Stomach smooth muscle (tissue), 2 donors: ENCODE data around the gene RIN3.
A peak's percentile ranks its signal among the peaks of the same experiment; 100 is the strongest.

ENCODE experiments used
- H3K27ac ChIP-seq: one replicate; pipeline ENCODE4 v1.7.0; 2013; ENCODE audit warnings: mild to moderate bottlenecking, low read length, inconsistent platforms
- H3K27me3 ChIP-seq, 2 donors: one replicate each; pipeline ENCODE4 v1.7.0; 2013; ENCODE audit warnings: low read length in 2 of 2; ENCODE audit not compliant: insufficient read depth in 2 of 2, control insufficient read depth in 1 of 2
- H3K36me3 ChIP-seq, 2 donors: one replicate each; pipeline ENCODE4 v1.7.0; 2013; ENCODE audit warnings: low read length in 2 of 2; ENCODE audit not compliant: control insufficient read depth in 2 of 2, insufficient read depth in 2 of 2
- H3K4me1 ChIP-seq: one replicate; pipeline ENCODE4 v1.7.0; 2013; ENCODE audit warnings: low read length; ENCODE audit not compliant: control insufficient read depth, insufficient read depth
- H3K4me3 ChIP-seq, 2 donors: one replicate each; pipeline ENCODE4 v1.7.0; 2013; ENCODE audit warnings: low read length in 2 of 2
- H3K9ac ChIP-seq, 2 donors: one replicate each; pipeline ENCODE4 v1.7.0; 2013; ENCODE audit warnings: low read length in 2 of 2, mild to moderate bottlenecking in 1 of 2
- H3K9me3 ChIP-seq, 2 donors: one replicate each; pipeline ENCODE4 v1.7.0; 2013; ENCODE audit warnings: low read length in 2 of 2; ENCODE audit not compliant: control insufficient read depth in 2 of 2
- donor health status: healthy.
- donor health status: Pancreatic carcinoma.

The RIN3 gene

DNA sequence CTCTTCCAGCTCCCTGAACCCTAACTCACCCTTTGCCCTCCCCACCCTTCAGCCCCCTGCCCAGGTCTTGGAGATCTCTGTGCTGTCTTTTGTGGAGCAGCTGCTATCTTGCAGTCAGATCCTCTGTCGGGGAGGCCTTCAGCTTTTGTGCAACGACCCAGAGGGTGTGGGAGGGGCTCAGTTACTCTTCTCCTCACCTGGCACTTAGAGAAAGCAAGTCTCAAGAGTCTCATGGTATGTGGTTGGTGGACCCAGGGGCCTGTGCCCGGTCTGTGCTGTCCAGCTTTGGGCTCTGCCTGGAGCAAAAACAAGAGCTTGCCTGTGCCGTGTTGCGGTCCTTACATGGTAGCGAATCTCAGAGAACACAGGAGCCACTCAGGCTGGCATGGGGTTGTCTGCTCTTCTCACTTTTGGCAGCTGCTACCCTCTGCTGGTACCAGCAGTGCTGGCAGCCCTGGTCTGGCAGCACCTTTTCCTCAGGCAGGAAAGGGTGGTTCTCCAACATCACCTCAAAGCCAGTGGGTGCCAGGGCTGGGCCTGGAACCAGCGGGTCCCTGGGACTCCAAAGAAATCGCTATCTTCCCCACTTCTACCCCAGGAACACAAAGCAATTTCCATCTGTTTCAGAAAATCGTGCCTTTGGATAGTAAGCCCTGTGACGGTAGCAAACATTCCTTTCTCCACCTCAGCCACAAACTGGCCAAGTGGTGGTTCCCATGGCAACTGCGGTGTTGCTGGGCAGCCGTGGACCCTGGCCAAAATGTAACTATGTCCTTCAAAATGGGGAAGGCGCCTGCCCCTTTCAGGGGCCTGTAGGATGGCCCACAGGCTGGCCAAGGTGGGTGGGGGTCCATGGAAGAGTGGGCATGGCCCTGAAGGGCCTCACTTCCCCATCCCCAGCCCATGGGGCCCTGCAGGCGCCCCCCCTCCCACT is 90.0 kb downstream of the RIN3 start:
- H3K4me1 ChIP-seq: peaks cover 62% of the 10 kb centered on the region
- peak overlapping the region in 1 of 2 donors; percentile 29 for H3K4me3 ChIP-seq
- H3K27ac ChIP-seq: peak overlapping the region; percentile 99
- peak overlapping the region; percentile 75 to 78 for H3K9ac ChIP-seq
- H3K36me3 ChIP-seq: peaks cover 0 to 2% of the 10 kb centered on the region in 2 donors
- H3K27me3 ChIP-seq: no peaks in the 10 kb centered on the region
- peaks cover 3 to 10% of the 10 kb centered on the region in 2 donors for H3K9me3 ChIP-seq

DNA sequence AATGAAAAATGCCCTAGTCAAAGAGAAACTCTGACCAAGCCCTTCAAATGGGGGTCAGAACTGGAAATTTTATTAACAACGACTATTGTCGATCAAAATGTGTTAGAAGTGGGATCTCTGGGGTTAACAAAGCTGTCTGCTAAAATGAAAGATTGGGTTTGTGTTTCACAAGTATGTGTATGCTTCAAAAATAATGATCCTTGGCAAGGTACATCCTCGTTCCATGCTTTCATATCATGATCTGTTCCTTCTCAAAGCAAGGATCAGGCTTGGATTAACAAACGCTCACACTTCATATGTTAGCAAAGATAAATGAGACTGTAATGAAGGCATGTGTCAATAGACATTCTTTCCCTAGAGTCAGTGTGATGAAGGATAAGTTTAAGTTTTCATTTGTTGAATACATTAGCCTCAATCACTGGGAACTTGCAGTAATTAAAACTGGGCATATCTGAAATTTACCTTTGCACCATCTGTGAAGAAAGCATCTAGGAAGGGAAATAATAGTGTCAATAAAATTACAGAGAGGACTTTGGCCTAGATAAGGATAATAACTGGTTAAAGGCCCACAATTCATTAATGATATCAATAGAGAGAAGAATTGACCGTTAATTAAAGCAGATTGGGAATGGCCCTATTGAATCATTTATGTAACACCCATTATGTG is 91.8 kb downstream of the RIN3 start:
- H3K9me3 ChIP-seq: peaks cover 3 to 10% of the 10 kb centered on the region in 2 donors
- no peak overlapping the region for H3K9ac ChIP-seq
- peaks cover 56% of the 10 kb centered on the region for H3K4me1 ChIP-seq
- no peaks in the 10 kb centered on the region for H3K36me3 ChIP-seq
- H3K27me3 ChIP-seq: no peaks in the 10 kb centered on the region
- H3K4me3 ChIP-seq: no peak overlapping the region
- peak overlapping the region; percentile 99 for H3K27ac ChIP-seq

DNA sequence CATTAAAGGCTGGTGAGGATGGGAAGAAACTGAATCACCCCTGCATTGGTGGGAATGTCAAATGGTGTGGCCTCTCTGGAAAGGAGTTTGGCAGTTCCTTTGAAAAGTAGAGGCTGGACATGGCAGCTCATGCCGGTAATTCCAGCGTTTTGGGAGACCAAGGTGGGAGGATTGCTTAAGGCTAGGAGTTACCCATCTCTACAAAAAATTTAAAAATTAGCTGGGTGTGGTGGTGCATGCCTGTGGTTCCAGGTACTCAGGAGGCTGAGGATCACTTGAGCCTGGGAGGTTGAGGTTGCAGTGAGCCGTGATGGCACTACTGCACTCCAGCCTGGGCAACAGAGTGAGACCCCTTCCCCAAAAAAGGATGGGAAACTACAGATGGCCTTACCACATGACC is 93.7 kb downstream of the RIN3 start:
- no peak overlapping the region for H3K4me3 ChIP-seq
- no peaks in the 10 kb centered on the region for H3K27me3 ChIP-seq
- H3K36me3 ChIP-seq: no peaks in the 10 kb centered on the region
- H3K9ac ChIP-seq: no peak overlapping the region
- peaks cover 3 to 10% of the 10 kb centered on the region in 2 donors for H3K9me3 ChIP-seq
- peaks cover 47% of the 10 kb centered on the region for H3K4me1 ChIP-seq
- H3K27ac ChIP-seq: no peak overlapping the region

DNA sequence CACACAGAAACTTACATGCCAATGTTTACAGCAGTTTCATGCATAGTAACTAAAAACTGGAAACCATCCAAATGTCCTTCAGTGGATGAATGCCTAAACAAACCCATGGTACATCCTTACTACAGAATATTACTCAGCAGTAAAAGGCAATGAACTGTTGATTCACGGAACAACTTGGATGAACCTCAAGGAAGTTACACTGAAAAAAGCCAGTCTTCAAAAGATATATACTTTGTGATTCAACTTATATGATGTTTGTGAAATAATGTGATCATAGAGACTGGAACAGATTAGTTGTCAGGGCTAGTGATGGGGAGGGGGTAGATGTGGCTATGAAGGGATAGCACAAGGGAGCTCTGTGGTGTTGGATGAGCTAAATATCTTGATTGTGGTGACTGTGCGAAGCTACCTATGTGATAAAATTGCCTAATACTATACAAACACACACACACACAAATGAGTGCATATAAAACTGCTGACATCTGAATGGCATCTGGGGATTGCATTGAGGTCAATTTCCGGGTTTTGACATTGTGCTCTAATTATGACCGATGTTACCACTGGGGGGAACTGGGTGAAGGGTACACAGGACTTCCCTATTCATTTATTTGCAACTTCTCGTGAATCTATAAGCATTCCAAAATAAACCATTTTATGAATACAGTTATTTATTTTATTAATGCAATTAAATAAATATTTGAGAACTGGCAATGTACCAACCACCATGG is 94.3 kb downstream of the RIN3 start:
- Histone ChIP-seq H3K9me3 (peaks cover 3 to 10% of the 10 kb centered on the region in 2 donors), H3K4me1 (peaks cover 44% of the 10 kb centered on the region), H3K9ac (no peak overlapping the region), H3K4me3 (no peak overlapping the region), H3K36me3 (no peaks in the 10 kb centered on the region), H3K27me3 (no peaks in the 10 kb centered on the region), H3K27ac (no peak overlapping the region)

DNA sequence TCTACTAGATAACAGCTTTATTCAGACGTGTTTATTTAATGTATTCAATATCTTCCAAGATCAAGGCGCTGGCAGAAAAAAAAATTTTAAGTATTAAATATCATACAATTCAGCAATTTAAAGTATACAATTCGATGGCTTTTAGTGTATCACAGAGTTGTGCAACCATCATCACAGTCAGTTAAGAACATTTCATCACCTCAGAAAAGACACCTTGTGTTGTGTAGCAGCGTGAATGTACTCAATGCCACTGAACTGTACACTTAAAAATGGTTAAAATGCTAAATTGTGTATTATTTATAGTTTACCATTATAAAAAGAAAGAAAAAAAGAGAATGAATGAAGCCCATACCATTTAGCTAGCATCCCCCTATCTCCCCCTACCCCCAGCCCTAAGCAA is 96.4 kb downstream of the RIN3 start:
- H3K36me3 ChIP-seq: no peaks in the 10 kb centered on the region
- no peak overlapping the region for H3K4me3 ChIP-seq
- H3K4me1 ChIP-seq: peaks cover 31% of the 10 kb centered on the region
- H3K9ac ChIP-seq: no peak overlapping the region
- peak overlapping the region; percentile 37 for H3K27ac ChIP-seq
- no peaks in the 10 kb centered on the region for H3K27me3 ChIP-seq
- H3K9me3 ChIP-seq: peaks cover 3 to 10% of the 10 kb centered on the region in 2 donors

DNA sequence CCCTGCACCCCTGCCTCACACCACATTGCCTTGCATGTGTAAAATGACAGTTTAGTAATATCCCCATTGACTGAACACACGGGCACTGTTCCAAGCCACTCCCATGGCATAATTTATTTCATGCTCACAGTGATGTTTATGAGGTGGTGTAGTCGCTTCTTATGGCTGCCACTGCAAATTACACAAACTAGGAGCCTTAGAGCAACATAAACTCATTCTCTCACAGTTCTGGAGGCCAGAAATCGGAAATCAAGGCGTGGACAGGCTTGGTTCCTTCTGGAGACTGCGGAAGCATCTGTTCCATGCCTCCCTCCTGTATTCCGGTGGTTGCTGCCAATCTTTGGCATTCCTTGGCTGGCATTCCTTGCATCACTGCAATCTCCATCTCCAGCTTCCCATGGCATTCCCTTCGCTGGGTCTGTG is 97.3 kb downstream of the RIN3 start:
- no peaks in the 10 kb centered on the region for H3K36me3 ChIP-seq
- H3K4me1 ChIP-seq: peaks cover 25% of the 10 kb centered on the region
- H3K27me3 ChIP-seq: no peaks in the 10 kb centered on the region
- H3K9ac ChIP-seq: no peak overlapping the region
- peaks cover 3 to 10% of the 10 kb centered on the region in 2 donors for H3K9me3 ChIP-seq
- no peak overlapping the region for H3K4me3 ChIP-seq
- peak overlapping the region; percentile 37 for H3K27ac ChIP-seq

DNA sequence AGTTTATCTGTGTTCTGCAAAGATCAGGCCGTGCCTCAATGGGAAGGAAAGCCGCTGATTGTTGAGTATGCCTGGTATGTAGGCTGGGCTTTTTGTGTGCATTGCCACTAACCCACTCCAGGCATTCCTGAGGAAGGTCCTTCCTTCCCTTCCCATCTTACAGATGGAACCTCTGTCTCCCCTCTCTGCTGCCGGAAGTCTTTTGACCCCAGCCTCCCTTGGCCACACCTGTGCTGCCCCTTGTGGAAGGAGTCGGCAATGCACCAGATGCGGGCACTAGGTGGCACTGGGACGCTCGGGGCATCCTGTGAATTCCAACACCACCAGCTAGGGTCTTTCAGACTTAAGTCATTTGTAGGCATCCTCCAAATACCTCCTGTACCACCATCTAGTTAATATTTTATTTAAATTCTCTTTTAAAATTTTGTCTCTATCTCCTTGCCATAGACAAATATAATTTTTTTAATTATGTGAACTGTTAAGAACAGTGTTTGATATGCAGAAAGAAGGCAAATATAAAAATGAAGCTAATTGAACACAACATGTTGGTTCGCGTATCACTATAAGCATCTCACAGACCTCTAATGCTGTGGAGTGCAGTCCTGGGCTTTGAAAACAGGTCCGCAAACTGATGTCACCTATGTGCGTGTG is 99.6 kb downstream of the RIN3 start:
- no peak overlapping the region for H3K27ac ChIP-seq
- H3K4me1 ChIP-seq: peaks cover 25% of the 10 kb centered on the region
- H3K9ac ChIP-seq: no peak overlapping the region
- H3K27me3 ChIP-seq: no peaks in the 10 kb centered on the region
- no peak overlapping the region for H3K4me3 ChIP-seq
- H3K36me3 ChIP-seq: no peaks in the 10 kb centered on the region
- no peaks in the 10 kb centered on the region for H3K9me3 ChIP-seq

DNA sequence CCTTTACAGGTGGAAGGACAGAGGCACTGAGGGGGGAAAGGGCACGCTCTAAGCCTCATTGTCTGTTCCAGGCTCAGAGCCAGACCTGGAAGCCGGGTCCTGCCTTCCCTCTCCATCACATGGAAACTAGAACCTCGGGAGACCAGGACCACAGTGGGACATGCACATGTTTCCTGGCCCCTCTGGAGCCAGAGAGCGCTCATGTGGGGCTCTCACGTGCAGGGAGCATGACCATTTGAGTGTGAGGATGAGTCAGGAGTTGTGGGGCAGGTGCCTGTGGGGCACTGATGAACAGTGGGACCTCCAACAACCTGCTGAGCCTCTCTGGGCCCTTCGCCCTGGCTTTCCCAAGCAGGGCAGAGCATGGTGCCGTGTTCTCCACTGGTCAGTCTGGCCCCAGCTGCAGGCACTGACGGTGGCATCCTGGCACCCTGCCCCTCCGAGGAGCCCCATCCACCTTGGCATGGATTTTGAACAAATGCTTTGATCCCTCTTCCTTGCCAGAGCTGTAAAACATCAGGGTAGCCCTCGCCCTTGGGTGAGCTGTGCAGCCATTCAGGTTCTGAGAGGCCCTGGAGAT is 100.2 kb downstream of the RIN3 start:
- no peak overlapping the region for H3K27ac ChIP-seq
- no peak overlapping the region for H3K9ac ChIP-seq
- no peak overlapping the region for H3K4me3 ChIP-seq
- no peaks in the 10 kb centered on the region for H3K9me3 ChIP-seq
- H3K27me3 ChIP-seq: no peaks in the 10 kb centered on the region
- peaks cover 25% of the 10 kb centered on the region for H3K4me1 ChIP-seq
- no peaks in the 10 kb centered on the region for H3K36me3 ChIP-seq

DNA sequence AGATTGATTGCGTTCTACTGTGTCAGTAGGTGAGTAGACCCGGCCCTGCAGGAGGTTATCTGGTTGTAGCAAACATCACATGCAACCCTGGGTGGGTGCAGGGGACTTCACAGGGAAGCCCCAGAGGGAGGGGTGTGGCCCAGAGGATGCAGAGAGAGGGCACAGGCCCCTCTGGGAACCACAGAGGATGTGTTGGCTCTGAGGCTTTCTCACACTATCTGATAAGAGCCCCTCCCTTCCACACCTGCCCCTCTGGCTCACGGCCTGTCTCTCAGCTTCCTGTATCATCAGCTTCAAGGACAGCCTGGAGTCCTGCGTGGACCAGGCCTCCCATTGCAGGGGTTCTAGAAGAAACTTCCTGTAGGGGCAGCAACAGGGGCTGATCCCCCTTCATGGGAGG is 101.9 kb downstream of the RIN3 start:
- Histone ChIP-seq H3K4me1 (peaks cover 19% of the 10 kb centered on the region), H3K9ac (no peak overlapping the region), H3K36me3 (no peaks in the 10 kb centered on the region), H3K9me3 (no peaks in the 10 kb centered on the region), H3K27me3 (no peaks in the 10 kb centered on the region), H3K27ac (no peak overlapping the region), H3K4me3 (no peak overlapping the region)

DNA sequence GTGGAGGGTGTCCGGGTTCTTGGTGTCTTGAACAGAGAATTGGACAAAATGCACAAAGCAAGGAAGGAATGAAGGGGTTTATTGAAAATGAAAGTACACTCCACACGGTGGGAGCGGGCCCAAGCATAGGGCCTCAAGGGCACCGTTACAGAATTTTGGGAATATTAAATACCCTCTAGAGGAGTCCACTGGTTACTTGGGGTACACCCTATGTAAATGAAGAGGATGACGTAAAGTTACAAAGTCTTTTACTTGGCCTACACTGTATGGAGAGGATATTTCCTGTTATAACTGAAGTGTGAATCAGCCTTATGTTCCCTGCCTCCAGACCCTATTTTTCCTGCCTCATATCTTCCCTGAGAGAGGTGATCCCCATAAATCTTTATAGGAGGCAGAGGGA is 102.6 kb downstream of the RIN3 start:
- Histone ChIP-seq H3K9me3 (no peaks in the 10 kb centered on the region), H3K36me3 (no peaks in the 10 kb centered on the region), H3K27ac (no peak overlapping the region), H3K27me3 (no peaks in the 10 kb centered on the region), H3K4me1 (peaks cover 14% of the 10 kb centered on the region), H3K4me3 (no peak overlapping the region), H3K9ac (no peak overlapping the region)
